HFF-Myc (cell line): Measurements from ENCODE around the gene HMG20B.

Experiments
- DNase-seq: peaks from one replicate; pipeline ENCODE4 v3.0.0-alpha.2; 2011; ENCODE audit warnings: low read depth; ENCODE audit errors: extremely low read depth
- H3K4me3 ChIP-seq: replicated peaks from 2 replicates; pipeline ENCODE4 v1.5.1; 2011; ENCODE audit warnings: low read depth, mild to moderate bottlenecking, control low read depth, low read length
- TF ChIP-seq, protein P1 (sequence below): IDR thresholded peaks from 2 replicates; pipeline ENCODE4 v1.5.1; 2012; ENCODE audit warnings: mild to moderate bottlenecking, low read depth, low read length, control low read depth; ENCODE audit errors: missing control alignments

HMG20B gene

DNA sequence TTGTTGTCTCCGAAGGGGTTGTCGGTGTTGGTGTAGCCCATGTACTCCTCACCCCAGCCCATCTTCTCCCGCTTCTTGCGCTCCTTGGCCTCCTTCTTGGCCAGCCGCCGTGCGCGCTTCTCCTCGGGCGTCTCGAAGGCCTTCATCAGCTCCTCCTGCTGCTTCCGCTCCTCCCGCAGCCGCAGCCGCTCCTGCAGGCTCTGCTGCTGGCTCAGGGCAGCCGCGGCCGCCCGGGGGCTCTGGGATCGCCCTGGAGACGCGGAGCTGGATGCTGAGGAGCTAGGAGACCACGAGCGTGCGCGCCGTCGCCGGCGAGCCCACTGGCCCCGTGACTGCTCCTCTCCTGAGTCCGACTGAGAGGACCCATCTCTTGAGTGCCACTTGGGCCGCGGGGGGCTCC is 51.0 kb downstream of the HMG20B start:
- no peak overlapping the region for H3K4me3 ChIP-seq
- DNase-seq = no peak
- TF ChIP-seq, protein P1, sequence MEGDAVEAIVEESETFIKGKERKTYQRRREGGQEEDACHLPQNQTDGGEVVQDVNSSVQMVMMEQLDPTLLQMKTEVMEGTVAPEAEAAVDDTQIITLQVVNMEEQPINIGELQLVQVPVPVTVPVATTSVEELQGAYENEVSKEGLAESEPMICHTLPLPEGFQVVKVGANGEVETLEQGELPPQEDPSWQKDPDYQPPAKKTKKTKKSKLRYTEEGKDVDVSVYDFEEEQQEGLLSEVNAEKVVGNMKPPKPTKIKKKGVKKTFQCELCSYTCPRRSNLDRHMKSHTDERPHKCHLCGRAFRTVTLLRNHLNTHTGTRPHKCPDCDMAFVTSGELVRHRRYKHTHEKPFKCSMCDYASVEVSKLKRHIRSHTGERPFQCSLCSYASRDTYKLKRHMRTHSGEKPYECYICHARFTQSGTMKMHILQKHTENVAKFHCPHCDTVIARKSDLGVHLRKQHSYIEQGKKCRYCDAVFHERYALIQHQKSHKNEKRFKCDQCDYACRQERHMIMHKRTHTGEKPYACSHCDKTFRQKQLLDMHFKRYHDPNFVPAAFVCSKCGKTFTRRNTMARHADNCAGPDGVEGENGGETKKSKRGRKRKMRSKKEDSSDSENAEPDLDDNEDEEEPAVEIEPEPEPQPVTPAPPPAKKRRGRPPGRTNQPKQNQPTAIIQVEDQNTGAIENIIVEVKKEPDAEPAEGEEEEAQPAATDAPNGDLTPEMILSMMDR = no peak

DNA sequence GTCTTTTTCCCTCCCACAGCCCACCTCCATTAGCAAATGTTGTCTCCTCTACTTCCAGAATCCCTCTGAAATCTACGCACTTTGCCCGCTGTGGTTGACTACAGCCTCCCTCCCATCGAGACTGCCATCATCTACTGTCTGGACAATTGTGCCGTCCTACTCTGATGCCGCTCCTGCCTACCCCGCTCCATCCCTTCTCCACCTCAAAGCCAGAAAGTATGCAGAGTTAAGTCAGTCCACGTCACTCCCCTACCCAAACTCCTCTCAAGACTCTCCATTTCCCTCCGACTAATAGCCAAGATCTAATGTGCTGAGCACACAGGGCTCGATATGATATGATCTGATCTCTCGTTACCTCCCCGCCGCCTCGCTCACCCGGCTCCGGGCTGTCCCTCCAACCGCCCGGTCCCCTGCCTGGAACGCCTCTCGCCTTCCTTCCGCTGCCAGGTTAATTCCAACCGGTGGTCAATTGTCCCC is 53.3 kb downstream of the HMG20B start:
- TF ChIP-seq, protein P1 = no peak
- DNase-seq = no peak
- peak overlapping the region; percentile 92 for H3K4me3 ChIP-seq

DNA sequence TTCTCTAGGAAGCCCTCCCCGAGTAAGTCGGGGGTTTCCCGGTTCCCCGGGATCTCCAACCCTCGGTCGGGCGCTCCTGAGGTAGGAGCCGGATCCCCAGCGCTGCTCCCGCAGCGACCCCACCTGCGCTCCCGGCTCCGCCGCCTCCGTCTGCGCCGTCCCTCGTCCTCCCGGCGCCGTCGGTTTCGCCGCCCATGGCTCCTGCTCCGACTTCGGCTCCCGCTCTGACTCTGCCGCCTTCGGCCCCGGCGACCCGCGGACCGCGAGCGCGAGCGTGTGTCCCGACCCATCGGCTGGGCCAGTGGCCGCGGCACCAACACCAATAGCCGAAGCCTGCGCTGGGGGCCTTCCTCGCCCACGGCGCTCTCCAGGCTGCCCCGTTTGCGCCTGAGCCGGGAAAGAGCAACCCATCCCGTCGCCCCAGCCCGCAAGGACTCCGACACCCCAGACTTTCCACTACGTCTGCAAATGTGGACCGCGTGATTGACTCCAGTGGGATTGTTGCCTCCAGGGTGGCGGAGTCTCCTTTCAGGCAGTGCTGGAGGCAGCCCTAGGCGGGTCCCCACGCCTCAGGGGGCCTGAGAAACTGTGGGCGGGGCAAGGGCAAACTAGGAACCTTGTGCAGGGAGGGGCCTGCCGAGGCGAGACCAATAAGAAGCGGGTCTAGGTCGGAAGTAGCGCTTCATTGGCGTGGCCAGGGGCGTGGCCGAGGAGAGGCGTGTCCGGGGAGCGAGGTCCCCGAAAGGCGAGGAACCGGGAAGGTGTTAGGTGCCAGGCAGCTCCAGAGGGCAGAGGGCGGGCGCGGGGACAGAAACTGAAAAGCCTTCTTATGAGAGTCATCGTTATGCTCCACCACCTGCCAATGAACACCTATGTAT is 54.0 kb downstream of the HMG20B start, which contains the start of gene CACTIN:
TSS of gene CACTIN (minus strand) at position 318 of the 878 bp plus-strand sequence. CDS start at position 290, 28 bp downstream.
- TF ChIP-seq, protein P1 = no peak
- peak; percentile 91 for DNase-seq
- peak within 1 kb of the TSS; percentile 92 for H3K4me3 ChIP-seq

DNA sequence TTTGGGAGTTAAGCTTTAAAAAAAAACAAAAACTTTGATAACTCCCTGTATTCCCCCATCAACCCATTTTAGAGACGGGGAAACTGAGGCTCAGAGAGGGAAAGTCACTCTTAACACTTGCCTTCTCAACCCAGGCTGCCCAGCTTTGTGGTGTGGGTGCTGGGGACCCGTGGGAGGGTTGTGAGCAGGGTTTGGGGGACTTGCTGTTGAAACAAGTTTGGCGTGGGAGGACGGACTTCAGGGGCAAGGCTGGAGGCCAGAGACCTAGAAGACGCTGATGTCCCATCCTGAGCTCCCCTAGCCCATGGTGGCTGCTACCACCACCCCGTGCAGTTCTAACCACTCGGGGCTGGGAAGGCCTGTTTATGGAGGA is 54.6 kb downstream of the HMG20B start:
- no peak overlapping the region for H3K4me3 ChIP-seq
- DNase-seq = no peak
- TF ChIP-seq, protein P1 = no peak
